Ovary (tissue), 3 donors: ENCODE data around the gene HDAC11.

Experiments used
- EP300 ChIP-seq: sonication (generic); formaldehyde crosslinking; IDR thresholded peaks from one replicate; pipeline ENCODE4 v1.6.1; 2017; ENCODE audit warnings: antibody characterized with exemption
- TF ChIP-seq, protein P1 (sequence below), 3 donors: fragments of 450-650 bp in 2 of 3; fragments of 200-600 bp in 1 of 3; IDR thresholded peaks; one replicate each; pipeline versions ENCODE4 v1.5.1 to v1.8.0; 2016 to 2022; ENCODE audit warnings: antibody characterized with exemption in 3 of 3, mild to moderate bottlenecking in 1 of 3
- donor health status: DM: no; HTN: no; CAD: no.

- TF ChIP-seq, protein P1, sequence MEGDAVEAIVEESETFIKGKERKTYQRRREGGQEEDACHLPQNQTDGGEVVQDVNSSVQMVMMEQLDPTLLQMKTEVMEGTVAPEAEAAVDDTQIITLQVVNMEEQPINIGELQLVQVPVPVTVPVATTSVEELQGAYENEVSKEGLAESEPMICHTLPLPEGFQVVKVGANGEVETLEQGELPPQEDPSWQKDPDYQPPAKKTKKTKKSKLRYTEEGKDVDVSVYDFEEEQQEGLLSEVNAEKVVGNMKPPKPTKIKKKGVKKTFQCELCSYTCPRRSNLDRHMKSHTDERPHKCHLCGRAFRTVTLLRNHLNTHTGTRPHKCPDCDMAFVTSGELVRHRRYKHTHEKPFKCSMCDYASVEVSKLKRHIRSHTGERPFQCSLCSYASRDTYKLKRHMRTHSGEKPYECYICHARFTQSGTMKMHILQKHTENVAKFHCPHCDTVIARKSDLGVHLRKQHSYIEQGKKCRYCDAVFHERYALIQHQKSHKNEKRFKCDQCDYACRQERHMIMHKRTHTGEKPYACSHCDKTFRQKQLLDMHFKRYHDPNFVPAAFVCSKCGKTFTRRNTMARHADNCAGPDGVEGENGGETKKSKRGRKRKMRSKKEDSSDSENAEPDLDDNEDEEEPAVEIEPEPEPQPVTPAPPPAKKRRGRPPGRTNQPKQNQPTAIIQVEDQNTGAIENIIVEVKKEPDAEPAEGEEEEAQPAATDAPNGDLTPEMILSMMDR (IDR thresholded peaks at IDR 0.05), result no peak
- no peak for TF ChIP-seq EP300
Measured at GRCh38 chr3:13507247-13507569, 27.1 kb downstream of the HDAC11 start.
